Glomerular endothelial cell (primary cell): ENCODE data around the gene PNRC1. TPM values are rescaled to one million over a fixed set of nuclear protein-coding genes. Genes with fewer than 3 reads are reported as not detected.
A peak's percentile ranks its signal among the peaks of the same experiment; 100 is the strongest.
"Not testable (repeated sequence)": the region's sequence is repeated elsewhere in the genome, so short reads cannot be mapped to it uniquely, and the experiment has no call there.

ENCODE experiments used
- DNase-seq: peaks from one replicate; pipeline ENCODE4 v3.0.0-alpha.2; 2011; ENCODE audit warnings: low read depth, low spot score; ENCODE audit errors: extremely low read depth
- total RNA-seq: library from RNA; depleted of rRNA; stranded (reverse); fragments of >200 nt; gene quantifications from 2 replicates; pipeline ENCODE4 v1.2.3, GENCODE V29; 2015

The PNRC1 gene
- 108 and 120 TPM in 2 replicates for total RNA-seq

GRCh38 chr6:89080281-89081128, at the start of gene PNRC1:
PNRC1 (plus strand) TSS chr6:89080751; CDS start chr6:89080895, 144 bp downstream.
- DNase-seq, result peak; percentile 85

GRCh38 chr6:89032599-89032998, 48.0 kb upstream of the PNRC1 start:
- no peak for DNase-seq

- no peak for DNase-seq
Observed at GRCh38 chr6:89033461-89033860, 47.1 kb upstream of the PNRC1 start.

- DNase-seq, result not testable (repeated sequence)
Observed at GRCh38 chr6:89034116-89034515, 46.4 kb upstream of the PNRC1 start.

- no peak for DNase-seq
Observed at GRCh38 chr6:89034586-89035251, 45.8 kb upstream of the PNRC1 start.

GRCh38 chr6:89035252-89036101, 45.1 kb upstream of the PNRC1 start:
- no peak for DNase-seq

- no peak for DNase-seq
Observed at GRCh38 chr6:89037141-89037900, 43.2 kb upstream of the PNRC1 start.

- not testable (repeated sequence) for DNase-seq
Observed at GRCh38 chr6:89037901-89038293, 42.7 kb upstream of the PNRC1 start.

- no peak for DNase-seq
Observed at GRCh38 chr6:89042664-89043063, 37.9 kb upstream of the PNRC1 start.

- no peak for DNase-seq
Observed at GRCh38 chr6:89044328-89045010, 36.1 kb upstream of the PNRC1 start.

GRCh38 chr6:89045011-89045387, 35.6 kb upstream of the PNRC1 start:
- no peak for DNase-seq

GRCh38 chr6:89045576-89045975, 35.0 kb upstream of the PNRC1 start:
- DNase-seq, result no peak

- DNase-seq, result no peak
Observed at GRCh38 chr6:89047473-89047872, 33.1 kb upstream of the PNRC1 start.

GRCh38 chr6:89048288-89048923, 32.1 kb upstream of the PNRC1 start:
- no peak for DNase-seq

- no peak for DNase-seq
Observed at GRCh38 chr6:89048985-89049384, 31.6 kb upstream of the PNRC1 start.

- DNase-seq, result no peak
Observed at GRCh38 chr6:89050155-89050554, 30.4 kb upstream of the PNRC1 start.

- no peak for DNase-seq
Observed at GRCh38 chr6:89050697-89051096, 29.9 kb upstream of the PNRC1 start.

GRCh38 chr6:89051676-89052075, 28.9 kb upstream of the PNRC1 start:
- no peak for DNase-seq

GRCh38 chr6:89054208-89054607, 26.3 kb upstream of the PNRC1 start:
- no peak for DNase-seq
